ENCODE data around the gene MEI4. TPM values are rescaled to one million over a fixed set of nuclear protein-coding genes. Genes with fewer than 3 reads are reported as not detected.

Gene MEI4
- total and polyA plus RNA-seq, 11 donors: 0.11 to 0.71 (median 0.33) TPM; not detected in 1

DNA sequence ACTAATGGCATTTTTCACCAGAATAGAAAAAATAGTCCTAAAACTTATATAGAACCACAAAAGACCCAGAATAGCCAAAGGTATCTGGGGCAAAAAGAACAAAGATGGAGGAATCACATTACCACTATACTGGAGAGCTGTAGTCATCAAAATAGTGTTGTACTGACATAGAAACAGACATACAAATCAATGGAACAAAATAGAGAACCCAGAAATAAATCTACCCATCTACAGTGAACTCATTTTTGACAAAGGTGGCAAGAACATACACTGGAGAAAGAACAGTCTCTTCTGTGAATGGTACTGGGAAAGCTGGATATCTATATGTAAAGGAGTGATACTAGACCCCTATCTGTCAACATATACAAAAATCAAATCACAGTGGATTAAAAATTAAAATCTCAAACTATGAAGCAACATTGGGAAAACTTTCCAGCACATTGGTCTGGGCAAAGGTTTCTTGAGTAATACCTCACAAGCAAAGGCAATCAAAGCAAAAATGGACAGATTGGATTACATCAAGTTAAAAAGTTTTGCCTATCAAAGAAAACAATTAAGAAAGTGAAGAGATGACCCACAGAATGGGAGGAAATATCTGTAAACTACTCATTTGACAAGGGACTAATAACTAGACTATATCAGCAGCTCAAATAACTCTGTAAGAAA, 120.5 kb downstream of the MEI4 start:
- H3K4me3 ChIP-seq: no peak overlapping the region
- no peaks in the 10 kb centered on the region for H3K36me3 ChIP-seq
- ATAC-seq: no peak
- no peaks in the 10 kb centered on the region for H3K27me3 ChIP-seq
- no peaks in the 10 kb centered on the region for H3K4me1 ChIP-seq
- no peak for DNase-seq
- intact Hi-C loops (cut with DNase I): no loop called here
- no peak for TF ChIP-seq POLR2A (IDR thresholded peaks at IDR 0.05)
- no peak for TF ChIP-seq CTCF (IDR thresholded peaks at IDR 0.05)
- H3K27ac ChIP-seq: no peak overlapping the region
- peaks cover 0 to 7% (median 0%) of the 10 kb centered on the region in 12 donors for H3K9me3 ChIP-seq

DNA sequence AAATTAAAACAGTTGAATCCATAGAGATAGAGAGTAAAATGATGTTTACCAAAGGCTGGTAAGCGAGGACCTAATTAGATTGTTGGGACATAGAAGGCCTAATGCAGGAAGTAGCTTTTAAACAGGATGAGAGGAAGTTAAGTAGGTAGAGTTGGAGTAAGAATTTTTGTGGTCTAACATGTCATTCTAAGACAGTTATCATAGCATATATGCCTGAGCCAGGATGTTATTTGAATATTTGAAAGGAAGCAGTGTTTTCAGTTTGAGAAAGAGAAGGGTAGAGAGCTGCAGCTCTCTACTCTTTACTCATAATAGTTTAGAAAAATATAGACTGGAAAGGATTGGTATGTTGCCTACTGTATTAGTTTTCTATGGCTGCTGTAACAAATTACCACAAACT, 121.6 kb downstream of the MEI4 start:
- H3K9me3 ChIP-seq: peaks cover 0 to 7% (median 0%) of the 10 kb centered on the region in 12 donors
- WGBS, 4 donors: 72 to 81% (median 77%) methylated on average over 1 of the region's 1 CpG
- intact Hi-C loops (cut with DNase I): no loop called here
- TF ChIP-seq CTCF (IDR thresholded peaks at IDR 0.05) (no peak), POLR2A (IDR thresholded peaks at IDR 0.05) (no peak)
- H3K27ac ChIP-seq: no peak overlapping the region
- no peaks in the 10 kb centered on the region for H3K27me3 ChIP-seq
- DNase-seq (no peak), ATAC-seq (no peak)
- H3K36me3 ChIP-seq: no peaks in the 10 kb centered on the region
- H3K4me3 ChIP-seq: no peak overlapping the region
- H3K4me1 ChIP-seq: no peaks in the 10 kb centered on the region

GRCh38 chr6:77776441-77776840, 123.6 kb downstream of the MEI4 start:
- Histone ChIP-seq H3K4me1 (no peaks in the 10 kb centered on the region), H3K9me3 (peaks cover 0 to 7% (median 0%) of the 10 kb centered on the region in 12 donors), H3K4me3 (no peak overlapping the region), H3K36me3 (no peaks in the 10 kb centered on the region), H3K27ac (no peak overlapping the region), H3K27me3 (no peaks in the 10 kb centered on the region)
- DNase-seq: no peak
- intact Hi-C loops (cut with DNase I): no loop called here
- TF ChIP-seq CTCF (IDR thresholded peaks at IDR 0.05) (no peak), POLR2A (IDR thresholded peaks at IDR 0.05) (no peak)
- WGBS, 4 donors: 48 to 80% (median 70%) methylated on average over 1 of the region's 1 CpG
- ATAC-seq: no peak

DNA sequence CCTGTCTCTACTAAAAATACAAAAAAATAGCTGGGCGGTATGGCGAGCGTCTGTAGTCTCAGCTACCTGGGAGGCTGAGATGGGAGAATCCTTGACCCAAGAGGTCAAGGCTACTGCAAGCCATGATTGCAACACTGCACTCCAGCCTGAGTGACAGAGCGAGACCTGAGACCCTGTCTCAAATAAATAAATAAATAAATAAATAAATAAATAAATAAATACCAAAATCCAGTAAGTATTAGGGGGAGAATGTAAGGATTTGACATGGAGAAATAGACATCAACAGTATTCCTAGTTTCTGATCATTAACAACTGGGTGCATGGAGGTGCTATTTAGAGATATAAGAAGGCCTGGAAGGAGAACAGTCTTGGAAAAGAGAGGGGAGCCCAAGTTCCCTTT, 125.7 kb downstream of the MEI4 start:
- ATAC-seq (no peak), DNase-seq (no peak)
- H3K27me3 ChIP-seq: no peaks in the 10 kb centered on the region
- intact Hi-C loops (cut with DNase I): no loop called here
- 95 to 99% (median 95%) methylated on average over 4 of the region's 4 CpGs for WGBS, 4 donors
- peaks cover 0 to 7% (median 0%) of the 10 kb centered on the region in 12 donors for H3K9me3 ChIP-seq
- no peaks in the 10 kb centered on the region for H3K4me1 ChIP-seq
- no peaks in the 10 kb centered on the region for H3K36me3 ChIP-seq
- H3K27ac ChIP-seq: no peak overlapping the region
- H3K4me3 ChIP-seq: no peak overlapping the region
- TF ChIP-seq POLR2A (IDR thresholded peaks at IDR 0.05): no peak
- no peak for TF ChIP-seq CTCF (IDR thresholded peaks at IDR 0.05)

Measured in heart left ventricle (tissue), 16 donors.